HCT116 (cell line): ENCODE measurements around the gene NAALADL2. TPM values are rescaled to one million over a fixed set of nuclear protein-coding genes. Genes with fewer than 3 reads are reported as not detected.
"Not testable (repeated sequence)": the region's sequence is repeated elsewhere in the genome, so short reads cannot be mapped to it uniquely, and the experiment has no call there.

ENCODE experiments used
- ATAC-seq: fragments of 200-7000 bp; cut with Tn5 transposase; 2 replicates; pipeline ENCODE4 v1.9.1; 2020; ENCODE audit warnings: mild to moderate bottlenecking, moderate library complexity
- BruUV-seq: library from RNA; stranded (reverse); fragments of 400-500 nt; replicated peaks from 2 replicates; lab custom pipeline; 2021; lab: Mats Ljungman, UMichigan
- CTCF ChIA-PET: fragments of 300-600 bp; sonication (Branson Sonifier 250); formaldehyde crosslinking; loops from one replicate; lab custom pipeline; 2021; ENCODE audit warnings: antibody characterized with exemption; lab: Charles Lee
- POLR2A ChIA-PET: fragments of 300-600, 350-600 bp; sonication (Branson Sonifier 250); formaldehyde crosslinking; loops from one replicate; lab custom pipeline; 2021; ENCODE audit warnings: antibody characterized with exemption; lab: Charles Lee
- RAD21 ChIA-PET, 2 experiments: fragments of 300-600 bp; sonication (Branson Sonifier 250); formaldehyde crosslinking; loops; one replicate each; lab custom pipeline; 2023; ENCODE audit warnings: low total read pairs in 2 of 2; ENCODE audit not compliant: uncharacterized antibody in 2 of 2, unreplicated experiment in 2 of 2, low non-redundant PET in 1 of 2; lab: Charles Lee
- DNase-seq: peaks from one replicate; pipeline ENCODE4 v3.0.0-alpha.2; 2010; ENCODE audit warnings: low read depth, low spot score
- H2AFZ ChIP-seq: fragments of 200-600 bp; shearing (Covaris generic), sonication (generic); 2 replicates; pipeline ENCODE4 v1.6.1; 2017; ENCODE audit warnings: low read depth, mixed run types, mixed read lengths, antibody characterized with exemption, low read length; ENCODE audit not compliant: poor library complexity, severe bottlenecking
- H3K27ac ChIP-seq: 2 replicates; pipeline ENCODE4 v1.5.1; 2012; ENCODE audit warnings: low read depth, low read length
- H3K27me3 ChIP-seq: fragments of 200-600 bp; sonication (generic); 2 replicates; pipeline ENCODE4 v1.6.1; 2016; ENCODE audit warnings: mixed run types, low read length, mixed read lengths; ENCODE audit not compliant: insufficient read depth
- H3K36me3 ChIP-seq, 2 experiments: fragments of 200-500 bp in 1 of 2; fragments of 200-600 bp in 1 of 2; sonication (Bioruptor generic) in 1 of 2; sonication (generic) in 1 of 2; 2 replicates each; pipeline versions ENCODE4 v1.5.1 to v1.6.1; 2014 to 2016; ENCODE audit warnings: low read length in 2 of 2, inconsistent platforms in 1 of 2, mixed read lengths in 1 of 2, mixed run types in 1 of 2; ENCODE audit not compliant: insufficient read depth in 2 of 2, control insufficient read depth in 1 of 2
- H3K4me1 ChIP-seq, 2 experiments: fragments of 200-600 bp in 1 of 2; sonication (generic) in 1 of 2; 2 replicates each; pipeline versions ENCODE4 v1.5.1 to v1.6.1; 2012 to 2017; ENCODE audit warnings: low read length in 2 of 2, inconsistent platforms in 1 of 2, mild to moderate bottlenecking in 1 of 2, mixed read lengths in 1 of 2, mixed run types in 1 of 2, moderate library complexity in 1 of 2; ENCODE audit not compliant: insufficient read depth in 2 of 2, control insufficient read depth in 1 of 2
- H3K4me2 ChIP-seq: fragments of 200-600 bp; sonication (generic); 2 replicates; pipeline ENCODE4 v1.6.1; 2017; ENCODE audit warnings: mixed run types, low read length, mixed read lengths
- H3K4me3 ChIP-seq, 2 experiments: fragments of 200-600 bp in 1 of 2; sonication (generic) in 1 of 2; replicated peaks in 1 of 2; 2 replicates each; pipeline ENCODE4 v1.5.1; 2011 to 2016; ENCODE audit warnings: low read length in 2 of 2, control low read depth in 1 of 2, low read depth in 1 of 2, mild to moderate bottlenecking in 1 of 2, mixed read lengths in 1 of 2, mixed run types in 1 of 2
- H3K79me2 ChIP-seq: fragments of 200-600 bp; sonication (generic); 2 replicates; pipeline ENCODE4 v1.6.1; 2017; ENCODE audit warnings: mild to moderate bottlenecking, mixed run types, low read length, moderate library complexity, mixed read lengths; ENCODE audit not compliant: insufficient read depth
- H3K9ac ChIP-seq: fragments of 200-600 bp; sonication (generic); 2 replicates; pipeline ENCODE4 v1.6.1; 2016; ENCODE audit warnings: low read length, mixed read lengths
- H3K9me2 ChIP-seq: fragments of 200-600 bp; sonication (generic), shearing (Covaris generic); 2 replicates; pipeline ENCODE4 v1.6.1; 2017; ENCODE audit warnings: mixed run types, mild to moderate bottlenecking, moderate library complexity; ENCODE audit not compliant: insufficient read depth
- H3K9me3 ChIP-seq, 2 experiments: fragments of 200-500 bp in 1 of 2; fragments of 200-600 bp in 1 of 2; sonication (Bioruptor generic) in 1 of 2; sonication (generic) in 1 of 2; 2 replicates each; pipeline ENCODE4 v1.6.1; 2014 to 2017; ENCODE audit warnings: low read length in 2 of 2, mixed read lengths in 2 of 2, inconsistent platforms in 1 of 2, low read depth in 1 of 2, mild to moderate bottlenecking in 1 of 2, mixed run types in 1 of 2, moderate library complexity in 1 of 2; ENCODE audit not compliant: control insufficient read depth in 1 of 2, insufficient read depth in 1 of 2
- H4K20me1 ChIP-seq: fragments of 200-600 bp; sonication (generic), shearing (Covaris generic); 2 replicates; pipeline ENCODE4 v1.6.1; 2017; ENCODE audit warnings: mixed run types, mild to moderate bottlenecking, moderate library complexity; ENCODE audit not compliant: insufficient read depth
- EGR1 ChIP-seq: IDR thresholded peaks from 2 replicates; pipeline ENCODE4 v1.6.1; 2012; ENCODE audit warnings: low read depth
- JUND ChIP-seq: IDR thresholded peaks from 2 replicates; pipeline ENCODE4 v1.6.1; 2012
- POLR2A ChIP-seq: IDR thresholded peaks from 2 replicates; pipeline ENCODE4 v1.7.0; 2011; ENCODE audit warnings: borderline replicate concordance; ENCODE audit not compliant: insufficient read depth, insufficient read length; ENCODE audit errors: extremely low read depth
- POLR2AphosphoS5 ChIP-seq: IDR thresholded peaks from 2 replicates; pipeline ENCODE4 v1.6.1; 2011; ENCODE audit warnings: mild to moderate bottlenecking, low read depth, low read length, moderate library complexity
- RAD21 ChIP-seq: IDR thresholded peaks from 2 replicates; pipeline ENCODE4 v1.6.1; 2012; ENCODE audit warnings: low read depth, mild to moderate bottlenecking
- SP1 ChIP-seq: IDR thresholded peaks from 2 replicates; pipeline ENCODE4 v1.6.1; 2012; ENCODE audit warnings: low read depth
- YY1 ChIP-seq: IDR thresholded peaks from 2 replicates; pipeline ENCODE4 v1.6.1; 2011; ENCODE audit warnings: low read length, low read depth, moderate library complexity, mild to moderate bottlenecking; ENCODE audit not compliant: insufficient replicate concordance; ENCODE audit errors: extremely low read depth
- ZFX ChIP-seq: fragments of 450-650 bp; IDR thresholded peaks from 2 replicates; pipeline ENCODE4 v1.6.1; 2017
- ZNF274 ChIP-seq: fragments of 200-500 bp; sonication (Bioruptor generic); IDR thresholded peaks from 2 replicates; pipeline ENCODE4 v1.6.1; 2014; ENCODE audit warnings: mild to moderate bottlenecking, low read depth, low read length, inconsistent platforms
- intact Hi-C: fragments of 100-400 bp; cut with micrococcal nuclease; formaldehyde crosslinking; loops from 2 replicates; pipeline ENCODE4 v1.10.0; 2022
- total RNA-seq: library from RNA; stranded (reverse); gene quantifications from one replicate; pipeline ENCODE4 v1.2.1, GENCODE V29; 2021; ENCODE audit not compliant: unreplicated experiment
- TF ChIP-seq, protein P1 (sequence below): IDR thresholded peaks from 2 replicates; pipeline ENCODE4 v1.6.1; 2011; ENCODE audit warnings: mild to moderate bottlenecking, low read length, moderate library complexity; ENCODE audit not compliant: insufficient replicate concordance; ENCODE audit errors: extremely low read depth
- TF ChIP-seq, protein P2 (sequence below), 3 experiments: fragments of 200-600 bp in 1 of 3; sonication (generic) in 1 of 3; IDR thresholded peaks in 2 of 3; conservative IDR thresholded peaks in 1 of 3; 2 replicates each; pipeline ENCODE4 v1.5.1; 2012 to 2017; ENCODE audit warnings: low read depth in 2 of 3, low read length in 2 of 3, antibody characterized with exemption in 1 of 3, borderline replicate concordance in 1 of 3, control low read depth in 1 of 3, mild to moderate bottlenecking in 1 of 3, mixed read lengths in 1 of 3, mixed run types in 1 of 3, moderate library complexity in 1 of 3; ENCODE audit not compliant: insufficient read depth in 1 of 3

NAALADL2 gene
- total RNA-seq, 1 experiment from 2014 or later: 2.9 TPM

DNA sequence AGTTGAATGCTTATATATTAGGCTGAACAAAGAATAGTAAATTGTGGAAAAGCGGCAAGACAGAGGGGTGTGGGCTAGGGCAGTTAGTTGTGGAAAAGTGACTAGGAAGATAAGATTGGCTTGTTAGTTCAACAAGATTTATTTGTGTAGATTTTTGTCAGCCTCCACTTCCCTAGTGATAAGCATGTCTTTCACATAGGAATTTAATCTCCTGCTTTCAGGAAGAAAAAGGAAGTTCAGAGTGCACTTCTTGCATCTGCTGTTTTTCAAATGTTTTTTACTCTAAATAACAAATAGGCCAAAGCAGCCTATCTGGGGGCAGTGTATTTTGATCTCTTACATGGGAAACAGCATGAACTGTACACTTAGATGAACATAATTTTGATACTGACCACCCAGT, 919.9 kb downstream of the NAALADL2 start:
- Histone ChIP-seq H3K79me2 (no peaks in the 10 kb centered on the region), H2AFZ (no peak overlapping the region), H3K27me3 (no peaks in the 10 kb centered on the region), H3K4me3 (no peak overlapping the region), H3K9me2 (no peaks in the 10 kb centered on the region), H3K9me3 (no peaks in the 10 kb centered on the region), H3K27ac (no peak overlapping the region), H4K20me1 (no peaks in the 10 kb centered on the region), H3K4me1 (no peaks in the 10 kb centered on the region), H3K4me2 (no peak overlapping the region), H3K9ac (no peak overlapping the region), H3K36me3 (no peaks in the 10 kb centered on the region)
- TF ChIP-seq ZNF274: no peak
- no peak for TF ChIP-seq JUND
- no peak for TF ChIP-seq YY1
- TF ChIP-seq, protein P1, sequence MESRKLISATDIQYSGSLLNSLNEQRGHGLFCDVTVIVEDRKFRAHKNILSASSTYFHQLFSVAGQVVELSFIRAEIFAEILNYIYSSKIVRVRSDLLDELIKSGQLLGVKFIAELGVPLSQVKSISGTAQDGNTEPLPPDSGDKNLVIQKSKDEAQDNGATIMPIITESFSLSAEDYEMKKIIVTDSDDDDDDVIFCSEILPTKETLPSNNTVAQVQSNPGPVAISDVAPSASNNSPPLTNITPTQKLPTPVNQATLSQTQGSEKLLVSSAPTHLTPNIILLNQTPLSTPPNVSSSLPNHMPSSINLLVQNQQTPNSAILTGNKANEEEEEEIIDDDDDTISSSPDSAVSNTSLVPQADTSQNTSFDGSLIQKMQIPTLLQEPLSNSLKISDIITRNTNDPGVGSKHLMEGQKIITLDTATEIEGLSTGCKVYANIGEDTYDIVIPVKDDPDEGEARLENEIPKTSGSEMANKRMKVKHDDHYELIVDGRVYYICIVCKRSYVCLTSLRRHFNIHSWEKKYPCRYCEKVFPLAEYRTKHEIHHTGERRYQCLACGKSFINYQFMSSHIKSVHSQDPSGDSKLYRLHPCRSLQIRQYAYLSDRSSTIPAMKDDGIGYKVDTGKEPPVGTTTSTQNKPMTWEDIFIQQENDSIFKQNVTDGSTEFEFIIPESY: no peak
- TF ChIP-seq SP1: no peak
- TF ChIP-seq, protein P2, sequence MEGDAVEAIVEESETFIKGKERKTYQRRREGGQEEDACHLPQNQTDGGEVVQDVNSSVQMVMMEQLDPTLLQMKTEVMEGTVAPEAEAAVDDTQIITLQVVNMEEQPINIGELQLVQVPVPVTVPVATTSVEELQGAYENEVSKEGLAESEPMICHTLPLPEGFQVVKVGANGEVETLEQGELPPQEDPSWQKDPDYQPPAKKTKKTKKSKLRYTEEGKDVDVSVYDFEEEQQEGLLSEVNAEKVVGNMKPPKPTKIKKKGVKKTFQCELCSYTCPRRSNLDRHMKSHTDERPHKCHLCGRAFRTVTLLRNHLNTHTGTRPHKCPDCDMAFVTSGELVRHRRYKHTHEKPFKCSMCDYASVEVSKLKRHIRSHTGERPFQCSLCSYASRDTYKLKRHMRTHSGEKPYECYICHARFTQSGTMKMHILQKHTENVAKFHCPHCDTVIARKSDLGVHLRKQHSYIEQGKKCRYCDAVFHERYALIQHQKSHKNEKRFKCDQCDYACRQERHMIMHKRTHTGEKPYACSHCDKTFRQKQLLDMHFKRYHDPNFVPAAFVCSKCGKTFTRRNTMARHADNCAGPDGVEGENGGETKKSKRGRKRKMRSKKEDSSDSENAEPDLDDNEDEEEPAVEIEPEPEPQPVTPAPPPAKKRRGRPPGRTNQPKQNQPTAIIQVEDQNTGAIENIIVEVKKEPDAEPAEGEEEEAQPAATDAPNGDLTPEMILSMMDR (IDR thresholded peaks at IDR 0.05 in 2 of 3, conservative IDR thresholded peaks at IDR 0.05 in 1 of 3; ENCODE audit: borderline replicate concordance in 1 of 3, insufficient read depth in 1 of 3, low read depth in 2 of 3, low read length in 2 of 3): no peak
- TF ChIP-seq ZFX: no peak
- no peak for TF ChIP-seq POLR2AphosphoS5
- no peak for TF ChIP-seq POLR2A
- TF ChIP-seq RAD21: no peak
- TF ChIP-seq EGR1: no peak
- BruUV-seq: no TSS peak
- no peak for DNase-seq
- intact Hi-C loops: no loop called here
- ChIA-PET CTCF (no interaction called here), RAD21 (no interaction called here), POLR2A (no interaction called here)
- no peak for ATAC-seq

DNA sequence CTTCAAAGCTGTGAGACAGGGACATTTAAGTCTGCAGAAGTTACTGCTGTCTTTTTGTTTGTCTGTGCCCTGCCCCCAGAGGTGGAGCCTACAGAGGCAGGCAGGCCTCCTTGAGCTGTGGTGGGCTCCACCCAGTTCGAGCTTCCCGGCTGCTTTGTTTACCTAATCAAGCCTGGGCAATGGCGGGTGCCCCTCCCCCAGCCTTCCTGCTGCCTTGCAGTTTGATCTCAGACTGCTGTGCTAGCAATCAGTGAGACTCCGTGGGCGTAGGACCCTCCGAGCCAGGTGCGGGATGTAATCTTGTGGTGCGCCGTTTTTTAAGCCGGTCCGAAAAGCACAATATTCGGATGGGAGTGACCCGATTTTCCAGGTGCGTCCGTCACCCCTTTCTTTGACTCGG, 928.0 kb downstream of the NAALADL2 start:
- H3K4me3 ChIP-seq, POLR2A ChIA-PET, H3K27me3 ChIP-seq, H3K36me3 ChIP-seq, intact Hi-C loops, H4K20me1 ChIP-seq, H3K9me2 ChIP-seq, H3K9ac ChIP-seq, H3K4me1 ChIP-seq, H2AFZ ChIP-seq, H3K4me2 ChIP-seq, DNase-seq, H3K79me2 ChIP-seq, H3K27ac ChIP-seq, H3K9me3 ChIP-seq, BruUV-seq, ATAC-seq, RAD21 ChIA-PET, CTCF ChIA-PET: not testable (repeated sequence)
